HCEC 1CT (cell line): ENCODE measurements around the gene PLCB4.

Experiments
- DNase-seq: peaks from one replicate; pipeline ENCODE4 v3.0.0-alpha.2; 2017

PLCB4 gene

DNA sequence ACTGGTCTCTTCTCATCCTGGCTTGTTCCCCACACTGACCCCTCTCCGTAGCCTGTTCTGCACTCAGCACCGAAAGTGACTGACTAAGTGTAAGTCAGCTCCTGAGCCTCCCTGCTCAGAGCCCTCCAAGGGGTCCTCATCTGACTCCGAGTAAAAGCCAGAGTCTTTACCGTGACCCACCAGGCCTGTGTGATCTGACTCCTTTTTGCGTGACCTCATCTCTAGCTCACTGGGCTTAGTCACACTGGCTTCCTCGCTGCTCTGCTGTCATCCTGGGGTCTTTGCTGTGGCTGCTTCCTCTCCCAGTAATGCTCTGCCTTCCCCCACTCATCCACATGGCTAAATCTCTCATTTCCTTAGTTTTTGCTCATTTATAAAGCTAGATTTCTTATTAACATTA is 116.6 kb downstream of the PLCB4 start:
- DNase-seq = peak; percentile 76

DNA sequence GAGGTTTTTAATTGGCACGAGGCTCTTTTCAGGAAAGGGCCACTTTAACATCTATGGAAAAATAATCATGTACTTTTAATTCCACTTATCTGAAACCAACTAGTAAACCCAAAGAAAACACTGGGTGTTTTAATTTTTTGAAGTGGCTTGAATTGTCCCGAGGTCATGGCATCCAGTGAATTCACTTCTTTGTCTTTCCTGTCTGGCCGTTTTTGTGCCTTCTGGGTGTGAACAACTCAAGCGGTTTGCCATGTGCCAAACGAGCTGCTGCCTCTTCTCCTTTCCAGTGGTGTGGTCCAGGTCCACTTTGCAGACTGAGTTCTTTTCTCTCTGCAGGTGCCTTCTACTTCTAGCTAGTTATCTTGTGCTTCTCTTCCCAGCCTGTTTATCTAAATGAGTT is 117.5 kb downstream of the PLCB4 start:
- DNase-seq = no peak

DNA sequence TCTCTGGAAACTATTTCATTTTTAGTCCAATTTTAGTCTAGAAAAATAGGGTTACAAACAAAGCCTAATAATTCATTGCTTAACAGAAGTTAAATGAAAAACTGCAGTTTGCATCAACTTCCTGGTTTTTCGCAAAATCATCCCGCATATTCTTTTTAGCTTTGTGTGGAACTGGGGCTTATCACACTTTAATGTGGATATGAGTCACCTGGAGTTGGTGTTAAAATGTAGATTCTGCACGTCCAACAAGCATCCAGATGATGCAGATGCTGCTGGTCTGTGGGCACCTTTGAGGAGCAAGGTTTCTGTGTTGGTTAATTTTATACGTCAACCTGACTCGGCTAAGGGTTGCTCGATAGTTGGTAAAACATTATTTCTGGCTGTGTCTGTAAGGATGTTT is 126.1 kb downstream of the PLCB4 start:
- no peak for DNase-seq

DNA sequence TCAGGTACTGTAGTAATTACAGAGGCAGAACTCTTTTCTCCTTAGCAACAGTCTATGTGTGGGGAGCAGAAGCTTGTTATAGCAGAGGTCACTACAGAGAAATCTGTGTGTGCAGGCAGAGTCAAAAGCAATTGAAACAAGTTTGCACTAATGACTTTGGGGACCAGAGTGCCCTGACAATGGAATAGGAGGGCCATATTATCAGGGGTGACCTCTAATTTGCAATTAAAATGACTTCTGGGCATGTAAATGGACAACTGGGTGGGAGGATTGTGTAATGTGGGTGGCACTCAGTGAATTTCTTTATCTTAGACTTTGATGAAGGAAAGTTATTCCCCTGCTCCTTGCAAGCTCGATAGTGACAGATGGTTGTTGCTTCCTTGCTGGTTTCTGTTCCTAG is 127.2 kb downstream of the PLCB4 start:
- DNase-seq = no peak

DNA sequence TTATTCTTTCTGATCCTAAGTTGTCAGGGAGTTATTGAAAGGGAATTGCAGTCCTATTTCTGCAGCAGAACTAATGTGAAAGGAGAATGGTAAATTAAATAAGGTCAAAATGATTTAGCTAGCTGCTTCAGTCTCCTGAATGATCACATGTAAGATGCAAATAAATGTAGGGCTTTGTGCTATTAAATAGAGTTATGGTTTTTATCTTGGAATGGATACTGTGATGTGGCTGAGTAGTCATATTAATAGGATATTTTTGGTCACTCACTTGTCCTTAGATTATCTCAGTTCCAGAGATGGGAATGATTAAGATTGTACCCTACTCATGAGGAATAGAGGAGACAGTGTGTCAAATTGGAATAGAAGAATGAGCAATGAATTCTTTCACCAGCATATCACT is 129.6 kb downstream of the PLCB4 start:
- DNase-seq = no peak

DNA sequence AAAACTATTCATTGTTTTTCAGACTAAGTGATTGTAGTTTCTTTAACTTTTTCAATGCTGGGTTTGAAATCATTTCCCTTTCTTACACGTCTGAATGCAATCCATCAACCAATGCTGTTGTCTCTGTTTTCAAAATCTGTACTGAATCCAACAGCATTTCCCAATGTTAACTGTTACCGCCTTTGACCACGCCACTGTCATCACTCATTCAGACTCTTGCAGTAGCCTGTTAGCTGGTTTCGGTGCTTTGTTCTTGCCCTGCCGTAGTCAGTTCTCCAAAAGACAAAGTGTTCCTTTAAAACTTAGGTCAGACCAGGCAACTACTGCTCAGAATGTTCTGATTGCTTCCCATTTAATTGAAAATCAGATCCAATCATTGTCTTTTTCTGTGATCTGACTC is 131.3 kb downstream of the PLCB4 start:
- peak; percentile 43 for DNase-seq

DNA sequence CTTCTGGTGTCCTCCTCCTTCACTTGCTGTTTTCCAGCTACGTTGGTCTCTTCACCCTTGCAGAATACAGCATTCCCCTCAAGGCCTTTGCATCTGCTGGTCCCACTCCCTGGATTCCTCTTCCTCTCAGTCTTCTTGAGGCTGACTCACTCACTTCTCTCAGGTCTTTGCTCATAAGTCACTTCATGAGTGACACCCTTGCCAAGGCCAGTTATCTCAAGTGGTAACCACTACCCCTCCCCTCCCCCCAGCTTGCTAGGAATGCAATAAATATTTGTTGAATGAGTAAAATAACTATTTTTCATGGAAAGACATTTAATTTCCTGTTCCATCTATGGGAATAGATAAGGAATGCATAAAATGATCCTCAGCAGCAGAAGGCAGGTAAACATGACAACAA is 131.7 kb downstream of the PLCB4 start:
- DNase-seq = peak; percentile 73

DNA sequence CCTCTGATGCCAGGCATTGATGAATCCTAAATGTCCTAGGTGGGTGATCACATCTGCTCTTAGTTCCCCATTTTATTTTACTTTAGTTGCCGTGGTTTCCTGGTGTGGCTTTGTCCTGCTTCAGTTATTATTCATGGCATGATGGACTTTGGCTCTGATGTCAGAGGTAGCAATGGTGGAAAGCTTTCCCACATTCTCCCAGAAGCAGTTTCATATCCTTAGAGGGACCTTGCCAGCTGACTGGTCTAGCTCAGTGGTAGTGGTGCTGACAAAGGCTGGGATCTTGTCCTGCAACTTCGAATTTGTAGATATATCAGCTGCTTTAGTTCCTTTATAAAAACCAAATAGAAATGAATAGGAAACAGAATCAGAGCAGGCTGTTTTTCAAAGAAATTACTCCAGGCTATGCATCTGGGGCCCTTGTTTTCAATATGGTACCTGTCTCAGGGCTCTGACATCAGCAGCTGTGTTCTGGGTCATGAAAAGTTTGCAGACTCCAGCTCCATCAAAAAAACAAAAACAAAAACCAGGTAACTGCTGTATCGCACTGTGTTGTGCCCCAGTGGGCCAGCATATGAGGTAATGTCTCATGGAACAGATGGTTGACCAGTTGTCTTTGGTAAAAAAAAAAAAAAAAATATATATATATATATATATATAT is 133.7 kb downstream of the PLCB4 start:
- DNase-seq = no peak

DNA sequence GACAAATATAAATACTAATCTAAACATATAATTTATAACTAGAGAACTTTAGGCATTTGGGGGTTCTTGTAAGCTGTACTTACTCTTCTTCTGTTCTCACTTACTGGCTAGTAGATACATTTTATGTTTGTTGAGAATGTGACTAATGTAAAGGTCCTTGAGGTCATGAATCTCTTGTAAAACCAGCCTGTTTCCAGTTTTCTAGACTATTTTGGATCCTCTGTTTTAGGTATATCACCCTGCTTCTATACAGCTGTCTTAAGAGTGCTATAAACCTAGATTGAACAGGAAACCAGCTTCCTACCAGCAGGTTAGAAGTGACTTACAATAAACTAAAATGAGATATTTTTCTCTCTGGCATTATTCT is 134.2 kb downstream of the PLCB4 start:
- DNase-seq = peak; percentile 45

DNA sequence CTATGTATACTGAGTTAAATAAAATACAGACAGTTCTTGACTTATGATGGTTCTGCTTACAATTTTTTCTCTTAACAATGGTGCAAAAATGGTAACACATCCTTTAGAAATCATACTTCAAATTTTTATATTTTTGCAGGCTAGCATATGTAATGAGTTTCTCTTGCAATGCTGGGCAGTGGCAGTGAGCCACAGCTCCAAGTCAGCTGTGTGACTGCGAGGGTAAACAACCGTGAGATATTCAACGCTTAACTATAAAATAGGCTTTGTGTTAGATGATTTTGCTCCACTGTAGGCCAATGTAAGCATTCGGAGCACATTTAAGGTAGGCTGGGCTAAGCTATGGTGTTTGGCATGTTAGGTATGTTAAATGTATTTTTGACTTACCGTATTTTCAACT is 136.1 kb downstream of the PLCB4 start:
- DNase-seq = no peak

DNA sequence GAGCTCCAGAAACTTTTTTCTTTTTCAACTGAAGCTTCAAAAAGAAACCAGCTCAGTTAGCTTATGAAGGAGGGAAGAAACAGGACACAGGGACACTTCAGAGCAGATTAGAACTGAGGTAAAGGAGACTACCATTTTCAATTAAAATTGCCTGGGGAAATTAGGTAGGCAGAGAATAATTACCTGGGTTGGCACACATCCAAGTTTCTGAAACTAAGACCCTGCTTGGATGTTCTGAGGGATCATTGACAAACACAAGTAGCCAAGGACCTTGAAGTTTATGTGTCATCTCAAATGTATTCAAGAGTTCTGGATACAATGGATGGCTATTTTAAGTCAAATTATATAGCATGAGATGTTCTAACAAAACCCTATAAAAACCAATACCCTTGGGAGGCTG is 137.6 kb downstream of the PLCB4 start:
- no peak for DNase-seq

DNA sequence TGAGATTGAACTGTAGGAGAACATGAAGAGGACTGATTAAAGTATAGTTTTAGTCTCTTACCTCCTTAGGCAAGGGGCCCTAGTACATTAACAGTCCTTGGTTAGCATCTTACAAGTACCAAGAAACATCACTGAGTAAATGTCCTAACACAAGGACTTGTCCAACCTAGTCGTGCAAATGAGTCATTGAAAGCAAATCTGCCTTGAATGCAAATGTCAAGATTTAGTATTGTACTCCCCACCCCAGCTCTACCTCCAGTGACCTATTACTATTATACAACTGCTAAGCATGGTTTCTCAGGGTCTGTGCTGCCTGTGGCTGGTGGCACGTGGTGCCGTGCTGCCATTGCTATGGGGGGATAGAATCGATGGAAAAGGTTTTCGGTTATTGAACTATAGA is 138.4 kb downstream of the PLCB4 start:
- no peak for DNase-seq

DNA sequence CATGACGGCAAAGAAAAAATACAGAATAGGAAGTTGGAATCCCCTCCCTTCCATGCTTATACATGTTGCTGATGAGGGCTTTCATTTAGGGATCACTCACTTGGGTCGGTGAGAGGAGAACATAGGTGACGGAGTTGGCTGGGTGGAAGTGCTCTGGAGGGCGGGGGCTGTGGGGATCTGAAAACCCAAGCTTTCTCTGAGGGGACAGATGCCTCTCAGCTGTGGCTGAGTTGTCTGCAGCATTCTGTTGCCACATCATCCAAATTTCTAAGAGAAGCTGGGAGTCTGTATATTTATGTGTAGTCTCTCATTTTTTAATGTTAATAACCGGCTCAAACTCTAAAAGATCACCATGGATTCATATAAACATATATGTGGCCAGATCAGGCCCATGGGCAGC is 141.5 kb downstream of the PLCB4 start:
- DNase-seq = no peak

DNA sequence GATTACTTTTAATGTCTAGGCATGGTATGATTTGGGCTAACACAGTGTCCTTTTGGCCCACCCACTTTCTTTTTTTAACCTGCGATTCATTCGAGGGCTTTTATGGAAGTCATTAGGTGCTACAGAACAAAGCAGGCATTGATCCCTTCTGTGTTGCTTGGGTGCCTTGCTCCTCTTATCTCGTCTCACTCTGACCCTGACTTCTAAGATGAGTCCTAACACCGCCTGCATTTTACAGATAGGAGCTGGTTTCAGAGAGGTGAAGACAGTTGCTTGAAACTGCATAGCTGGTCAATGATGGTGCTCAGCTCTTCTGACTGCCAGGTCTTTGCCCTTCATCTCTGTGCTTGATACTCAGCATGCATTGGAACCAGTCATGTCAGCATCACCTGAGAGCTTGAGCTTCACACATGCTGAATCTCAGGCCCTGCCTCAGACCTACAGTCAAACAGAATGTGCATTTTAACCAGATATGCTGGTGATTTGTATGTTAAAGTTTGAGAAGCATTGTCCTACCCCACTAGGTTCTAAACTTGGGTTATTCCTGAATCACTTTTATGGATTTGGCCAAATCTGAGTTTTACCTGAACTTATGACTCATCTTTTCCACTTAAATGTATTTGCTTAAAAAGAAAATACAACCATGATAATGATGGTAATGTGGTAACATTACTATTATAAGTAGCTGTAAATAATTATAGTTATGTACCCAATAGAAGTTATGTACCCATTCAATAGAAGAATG is 142.3 kb downstream of the PLCB4 start:
- no peak for DNase-seq

DNA sequence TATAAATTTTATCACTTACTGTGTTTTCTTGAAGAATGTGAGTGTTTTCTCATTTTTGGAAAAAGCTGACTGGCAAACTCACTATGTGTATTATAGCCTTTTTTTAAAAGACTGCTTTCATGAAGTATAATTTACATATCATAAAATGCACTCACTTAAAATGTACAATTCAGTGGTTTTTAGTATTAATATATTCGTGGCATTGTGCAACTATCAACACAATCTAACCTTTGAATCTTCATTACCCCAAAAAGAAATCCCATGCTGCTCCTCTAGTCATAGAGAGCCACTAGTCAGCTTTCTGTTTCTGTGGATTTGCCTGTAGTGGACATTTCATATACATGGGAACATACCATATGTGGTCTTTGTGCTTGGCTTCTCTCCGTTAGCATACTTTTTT is 143.8 kb downstream of the PLCB4 start:
- DNase-seq = no peak

DNA sequence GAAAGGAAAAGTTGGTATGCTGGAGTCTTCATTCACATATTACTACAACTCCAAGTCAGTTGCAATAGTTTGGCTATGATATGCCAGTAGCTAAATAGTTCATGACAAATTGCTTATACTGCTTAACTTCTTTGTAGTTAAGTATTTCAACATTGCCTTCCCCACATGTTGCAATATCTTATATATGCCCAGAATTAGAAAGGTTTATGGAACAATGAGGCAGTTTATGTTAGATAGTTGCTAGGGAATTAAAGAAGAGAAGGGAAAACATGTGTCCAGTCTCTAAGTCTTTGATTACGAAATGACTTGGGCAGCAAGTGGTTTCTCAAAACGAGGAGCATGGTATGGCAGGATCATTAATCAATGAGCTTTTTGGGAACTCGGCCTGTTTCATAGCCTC is 145.8 kb downstream of the PLCB4 start:
- peak; percentile 88 for DNase-seq

DNA sequence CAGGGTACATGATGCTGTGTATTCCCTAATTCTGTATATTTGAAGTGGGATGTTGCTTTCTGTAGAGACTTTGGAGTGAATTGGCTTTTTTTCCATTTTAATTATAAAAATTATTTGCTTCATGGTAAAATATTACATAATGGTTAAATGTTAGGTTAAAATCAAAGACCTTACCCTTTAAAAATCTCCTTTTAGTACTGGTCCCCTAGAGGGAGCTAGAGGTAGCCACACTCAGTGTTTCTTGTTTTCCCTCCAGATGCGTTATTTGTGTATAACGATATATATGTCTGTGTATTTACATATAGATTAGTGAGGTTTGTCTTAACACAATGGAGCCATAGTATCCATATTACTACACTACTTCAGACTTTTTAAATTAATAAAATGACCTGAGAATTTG is 146.7 kb downstream of the PLCB4 start:
- DNase-seq = peak; percentile 42

DNA sequence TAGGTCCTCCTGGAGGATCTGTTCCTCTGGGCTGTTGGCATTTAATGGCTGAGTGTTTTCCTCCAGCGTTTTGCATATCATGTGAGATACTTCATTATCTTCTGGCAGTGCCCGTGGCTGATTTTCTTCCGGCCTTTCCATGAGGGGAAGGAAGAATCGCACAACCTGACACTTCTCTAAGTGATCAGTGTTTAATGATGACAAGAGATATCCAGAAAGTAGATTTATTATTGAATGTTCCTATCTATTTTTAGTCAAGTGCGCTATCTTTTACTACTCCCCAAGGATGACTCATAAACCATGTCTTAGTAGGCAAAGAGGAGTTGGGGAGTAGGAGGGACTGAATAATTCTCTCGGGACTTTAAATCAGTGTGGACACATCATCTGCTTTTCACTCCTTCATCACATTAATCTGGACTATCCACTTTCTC is 149.7 kb downstream of the PLCB4 start:
- peak; percentile 54 for DNase-seq

DNA sequence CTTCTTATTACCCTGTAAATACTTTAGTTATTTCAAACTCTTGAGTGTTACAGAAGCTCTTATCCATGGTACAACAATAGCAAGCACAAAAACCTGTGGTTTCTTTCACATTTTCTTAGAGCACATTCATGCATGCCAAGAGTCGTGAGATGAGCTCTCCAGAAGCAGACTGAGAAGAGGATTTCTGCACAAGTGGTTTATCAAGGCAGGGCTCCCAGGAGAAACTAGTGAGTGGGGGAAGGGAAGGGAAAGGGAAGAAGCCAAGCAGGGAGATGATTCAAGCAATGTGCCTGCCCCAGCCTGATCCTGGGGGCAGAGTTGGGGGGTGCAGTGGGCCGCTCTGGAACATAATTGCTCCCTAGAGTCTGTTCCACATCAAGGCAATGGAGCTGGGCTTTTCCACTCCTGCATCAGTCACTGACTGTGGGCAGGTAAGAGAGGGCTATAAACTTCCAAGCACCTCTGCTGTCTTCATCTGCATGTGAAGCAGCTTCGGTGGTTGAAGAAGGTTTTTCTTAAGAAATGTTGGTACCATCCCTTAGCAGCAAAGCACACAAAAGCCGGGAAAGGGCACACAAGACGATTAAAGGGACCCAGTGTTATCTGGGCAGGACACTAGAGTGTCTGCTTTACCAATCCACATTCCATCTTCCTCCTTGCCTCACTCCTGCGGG is 152.1 kb downstream of the PLCB4 start:
- DNase-seq = peak; percentile 23

DNA sequence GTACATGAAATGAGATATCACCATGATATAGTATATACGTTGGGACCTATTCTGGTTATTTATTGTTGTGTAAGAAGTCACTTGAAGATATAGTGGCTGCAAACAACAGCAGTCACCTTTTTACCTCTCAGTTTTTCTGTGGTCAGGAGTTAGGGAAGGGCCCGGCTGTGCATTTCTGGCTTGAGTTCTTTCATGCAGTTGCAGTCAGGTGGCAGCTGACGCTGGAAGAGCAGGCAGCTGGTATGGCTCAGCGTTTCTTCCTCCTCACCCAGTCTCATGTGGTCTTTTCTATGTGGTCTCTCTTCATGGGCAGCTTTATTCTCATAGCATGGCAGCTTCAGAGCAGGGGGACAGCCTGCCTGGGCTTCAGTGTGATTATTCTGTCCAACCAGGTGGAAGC is 154.4 kb downstream of the PLCB4 start:
- no peak for DNase-seq

DNA sequence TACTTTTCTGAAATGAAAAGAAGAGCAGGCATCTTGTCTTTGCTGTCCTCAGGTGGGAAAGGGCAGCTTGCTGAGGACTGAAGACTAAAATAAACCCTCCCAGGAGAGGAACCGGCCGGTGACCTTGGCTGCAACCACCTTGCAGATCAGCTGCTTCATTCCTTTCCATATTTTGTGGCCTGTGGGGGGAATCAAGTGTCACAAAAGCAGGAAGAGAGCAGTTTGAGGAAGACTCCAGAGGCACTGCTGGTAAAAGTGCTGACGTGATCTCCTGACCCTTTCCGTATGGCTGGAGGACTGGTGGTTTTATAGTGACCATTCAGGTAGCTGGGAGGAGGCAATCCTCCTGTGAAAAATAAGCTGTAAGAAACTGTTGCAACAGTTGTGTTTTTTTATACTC is 157.0 kb downstream of the PLCB4 start:
- no peak for DNase-seq

DNA sequence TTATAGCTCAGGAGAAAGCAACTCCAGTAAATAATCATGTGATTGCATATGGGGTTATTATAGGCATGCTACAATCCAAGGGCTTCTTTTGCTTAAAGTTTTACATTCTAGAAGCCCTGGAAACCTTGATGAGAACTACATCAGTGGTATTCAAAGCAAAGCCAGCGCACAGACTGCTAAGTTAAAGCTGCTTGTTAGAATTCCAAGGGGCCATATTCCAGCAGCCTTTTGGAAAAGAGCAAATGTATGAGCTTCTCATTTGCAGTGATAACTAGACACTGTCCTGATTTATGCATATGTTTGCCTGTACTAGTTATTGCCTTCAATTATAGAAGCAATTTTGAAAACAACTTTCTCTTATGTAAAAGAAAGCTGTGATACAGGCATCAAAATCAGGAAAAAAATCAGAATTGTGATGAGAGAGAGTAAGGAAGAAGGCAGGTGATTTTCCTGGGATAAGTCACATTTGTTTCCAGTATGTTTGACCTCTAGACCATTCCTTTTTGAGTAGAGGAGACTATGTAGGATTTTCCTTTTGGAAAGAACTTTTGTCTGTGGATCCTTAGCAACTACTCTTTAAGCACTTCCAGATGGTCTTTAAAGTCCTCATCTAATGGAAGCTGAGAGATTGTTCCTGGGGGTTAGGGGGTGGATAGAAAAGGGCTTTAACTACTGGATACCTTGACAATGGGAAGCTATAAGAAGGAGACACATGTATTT is 159.2 kb downstream of the PLCB4 start:
- DNase-seq = no peak

DNA sequence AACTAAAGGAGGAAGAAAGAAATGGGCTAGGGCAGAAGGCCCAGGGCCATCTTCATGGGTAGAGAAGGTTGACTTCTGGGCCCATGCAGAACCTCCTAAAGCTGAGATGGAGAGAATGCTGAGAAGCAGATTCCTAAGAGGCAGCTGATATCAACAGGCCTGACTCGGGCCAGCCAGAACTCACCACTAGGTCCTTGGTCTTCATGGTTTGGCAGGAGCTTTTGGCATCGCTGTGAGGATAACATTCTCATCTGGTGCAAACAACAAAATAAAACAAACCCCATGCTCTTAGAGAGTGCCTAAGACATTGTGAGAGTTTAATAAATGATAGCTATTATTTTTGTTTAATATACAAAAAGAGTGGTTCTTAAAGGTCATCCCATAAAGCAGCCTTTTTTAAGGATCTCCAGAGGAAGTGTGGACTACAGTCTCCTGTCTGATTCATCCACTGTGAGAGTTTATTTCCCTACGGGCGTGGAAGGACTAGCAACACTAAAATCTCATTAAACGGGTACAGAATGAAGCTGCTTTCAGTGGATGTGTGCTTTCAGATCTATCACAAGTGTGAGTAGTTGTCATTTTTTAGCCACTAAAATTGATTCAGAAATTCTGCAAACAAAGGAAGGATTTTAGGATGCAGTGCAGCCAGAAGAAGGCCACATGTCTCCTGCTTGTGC is 160.0 kb downstream of the PLCB4 start:
- DNase-seq = no peak
